Heart left ventricle (tissue), 16 donors: Measurements from ENCODE around the gene CDK19. TPM values are rescaled to one million over a fixed set of nuclear protein-coding genes. Genes with fewer than 3 reads are reported as not detected.

Experiments used
- ATAC-seq, 4 donors: fragments of 200-7000 bp; cut with Tn5 transposase; one replicate each; pipeline ENCODE4 v1.9.1; 2020 to 2022; ENCODE audit warnings: moderate library complexity in 4 of 4, mild to moderate bottlenecking in 3 of 4, moderate number of reproducible peaks in 1 of 4
- DNase-seq, 5 donors: peaks; one replicate each; pipeline ENCODE4 v3.0.0-alpha.2; 2020
- H3K27ac ChIP-seq, 12 donors: fragments of 200-600 bp; sonication (generic) in 4 of 12; one replicate each; pipeline versions ENCODE4 v1.5.0 to v1.8.0; 2016 to 2022; ENCODE audit warnings: mild to moderate bottlenecking in 2 of 12
- H3K27me3 ChIP-seq, 9 donors: fragments of 200-600 bp; sonication (generic) in 2 of 9; one replicate each; pipeline versions ENCODE4 v1.5.1 to v1.8.0; 2016 to 2022; ENCODE audit warnings: mild to moderate bottlenecking in 3 of 9
- H3K36me3 ChIP-seq, 9 donors: fragments of 200-600 bp; sonication (generic) in 2 of 9; one replicate each; pipeline versions ENCODE4 v1.5.0 to v1.8.0; 2018 to 2022; ENCODE audit warnings: mild to moderate bottlenecking in 2 of 9
- H3K4me1 ChIP-seq, 12 donors: fragments of 200-600 bp; sonication (generic) in 4 of 12; one replicate each; pipeline versions ENCODE4 v1.5.0 to v1.8.0; 2016 to 2022; ENCODE audit warnings: mild to moderate bottlenecking in 3 of 12
- H3K4me3 ChIP-seq, 12 donors: fragments of 200-600 bp; sonication (generic) in 4 of 12; one replicate each; pipeline versions ENCODE4 v1.5.0 to v1.8.0; 2017 to 2022; ENCODE audit warnings: mild to moderate bottlenecking in 9 of 12, moderate library complexity in 4 of 12
- H3K9me3 ChIP-seq, 12 donors: fragments of 200-600 bp; sonication (generic) in 4 of 12; one replicate each; pipeline versions ENCODE4 v1.5.0 to v1.8.0; 2016 to 2022; ENCODE audit warnings: mild to moderate bottlenecking in 1 of 12
- POLR2A ChIP-seq, 2 donors: fragments of 450-650 bp; IDR thresholded peaks; one replicate each; pipeline ENCODE4 v1.6.1; 2017; ENCODE audit warnings: antibody characterized with exemption in 2 of 2, mild to moderate bottlenecking in 2 of 2, moderate library complexity in 2 of 2
- WGBS, 4 donors: extraction: QIAGEN DNeasy Blood & Tissue Kit in 2 of 4; methylation state at CpG; one replicate each; pipeline versions ENCODE4 v1.1.5 to v1.1.7; 2013 to 2018; 5-methylcytosine and 5-hydroxymethylcytosine counted together
- intact Hi-C, 10 donors: fragments of 100-400 bp; cut with DNase I; formaldehyde crosslinking; loops; one replicate each; pipeline versions ENCODE4 v1.11.1 to v1.14.2; 2022
- polyA plus RNA-seq, 2 donors: library from polyadenylated mRNA; stranded (reverse); fragments of 200-250 nt; gene quantifications; one replicate each; pipeline ENCODE4 v1.2.3, GENCODE V29; 2013
- total RNA-seq, 9 donors: library from RNA; depleted of rRNA in 2 of 9; stranded (reverse); fragments of >200 nt in 2 of 9; fragmentation: NEBNext Ultra II Directional in 3 of 9; extraction: Animal tissue kit (Norgen Biotek cat#: 25700) in 3 of 9; gene quantifications; one replicate each; pipeline versions ENCODE4 v1.1.0 to v1.2.4, GENCODE V29; 2016 to 2023
- TF ChIP-seq, protein P1 (sequence below), 12 donors: fragments of 200-600 bp; sonication (generic) in 4 of 12; IDR thresholded peaks; one replicate each; pipeline versions ENCODE4 v1.5.0 to v1.8.0; 2018 to 2022; ENCODE audit warnings: antibody characterized with exemption in 12 of 12, mild to moderate bottlenecking in 5 of 12
- donor health status: ischemic (EF 13 %, LVEDD 7.1; RV severe dilation, severe dysfunction).
- donor health status: healthy with polysubstance abuse.
- donor health status: DM: no; HTN: yes; CAD: no.
- donor health status: DM: no; HTN: no; CAD: no.
- donor health status: ischemic (EF 25% LVEDD 6.9; RV normal size, moderate dysfunction).
- donor health status: ischemic (EF 25% LVEDD 5.7; RV mildly dilated, moderate dysfunction).
- donor health status: healthy.
- donor health status: DM: yes; HTN: yes; CAD: no.
- donor health status: ischemic (EF 35%, LVEDD 5.7; RV mildly dilated, moderate dysfunction).
- donor health status: nonischemic (EF 11% LVEDD 7.7; RV severe dilation, severe dysfunction).
- donor health status: DM: yes; HTN: yes; CAD: no.
- donor health status: PGD.
- donor health status: ischemic (EF 29% LVEDD 5.4; RV normal size, mild dysfunction).
- donor health status: nonischemic (EF 23%, LVEDD 6.1; RV moderate dilation, normal function).

CDK19 gene
- total and polyA plus RNA-seq, 11 donors = 3.8 to 16.3 (median 8.3) TPM

DNA sequence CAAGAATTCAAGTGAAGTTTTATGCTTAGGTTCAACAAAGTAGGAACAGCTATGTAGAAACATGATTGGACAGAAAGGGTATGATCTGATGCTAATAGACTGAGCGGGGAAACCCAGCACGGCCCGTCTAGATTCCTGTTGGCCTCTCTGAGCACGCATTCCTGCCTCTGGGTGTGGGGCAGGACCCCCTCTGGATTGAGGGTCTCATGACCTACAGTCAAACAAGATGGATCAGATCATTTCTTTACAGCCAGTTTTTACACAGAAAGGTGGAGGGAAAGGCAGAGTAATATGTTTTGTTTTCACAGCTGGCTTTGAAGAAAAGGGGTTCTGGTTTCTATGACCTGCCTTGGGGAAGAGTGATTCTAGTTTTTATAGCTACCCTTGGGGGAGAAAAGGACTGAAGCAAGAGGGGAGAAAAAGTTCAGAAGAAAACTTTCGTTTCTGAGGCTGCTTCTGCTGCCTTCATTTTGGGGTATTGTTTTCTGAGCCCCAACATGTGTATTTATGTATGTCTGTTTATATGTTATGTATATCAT is 239.3 kb downstream of the CDK19 start:
- H3K27ac ChIP-seq = no peak overlapping the region
- no peaks in the 10 kb centered on the region for H3K9me3 ChIP-seq
- TF ChIP-seq POLR2A (IDR thresholded peaks at IDR 0.05) = no peak
- TF ChIP-seq, protein P1, sequence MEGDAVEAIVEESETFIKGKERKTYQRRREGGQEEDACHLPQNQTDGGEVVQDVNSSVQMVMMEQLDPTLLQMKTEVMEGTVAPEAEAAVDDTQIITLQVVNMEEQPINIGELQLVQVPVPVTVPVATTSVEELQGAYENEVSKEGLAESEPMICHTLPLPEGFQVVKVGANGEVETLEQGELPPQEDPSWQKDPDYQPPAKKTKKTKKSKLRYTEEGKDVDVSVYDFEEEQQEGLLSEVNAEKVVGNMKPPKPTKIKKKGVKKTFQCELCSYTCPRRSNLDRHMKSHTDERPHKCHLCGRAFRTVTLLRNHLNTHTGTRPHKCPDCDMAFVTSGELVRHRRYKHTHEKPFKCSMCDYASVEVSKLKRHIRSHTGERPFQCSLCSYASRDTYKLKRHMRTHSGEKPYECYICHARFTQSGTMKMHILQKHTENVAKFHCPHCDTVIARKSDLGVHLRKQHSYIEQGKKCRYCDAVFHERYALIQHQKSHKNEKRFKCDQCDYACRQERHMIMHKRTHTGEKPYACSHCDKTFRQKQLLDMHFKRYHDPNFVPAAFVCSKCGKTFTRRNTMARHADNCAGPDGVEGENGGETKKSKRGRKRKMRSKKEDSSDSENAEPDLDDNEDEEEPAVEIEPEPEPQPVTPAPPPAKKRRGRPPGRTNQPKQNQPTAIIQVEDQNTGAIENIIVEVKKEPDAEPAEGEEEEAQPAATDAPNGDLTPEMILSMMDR (IDR thresholded peaks at IDR 0.05) = no peak
- 74 to 80% (median 77%) methylated on average over 5 of the region's 5 CpGs for WGBS, 4 donors
- H3K4me3 ChIP-seq = no peak overlapping the region
- H3K4me1 ChIP-seq = no peaks in the 10 kb centered on the region
- intact Hi-C loops = no loop called here
- DNase-seq (no peak), ATAC-seq (no peak)
- H3K36me3 ChIP-seq = no peaks in the 10 kb centered on the region
- H3K27me3 ChIP-seq = no peaks in the 10 kb centered on the region

DNA sequence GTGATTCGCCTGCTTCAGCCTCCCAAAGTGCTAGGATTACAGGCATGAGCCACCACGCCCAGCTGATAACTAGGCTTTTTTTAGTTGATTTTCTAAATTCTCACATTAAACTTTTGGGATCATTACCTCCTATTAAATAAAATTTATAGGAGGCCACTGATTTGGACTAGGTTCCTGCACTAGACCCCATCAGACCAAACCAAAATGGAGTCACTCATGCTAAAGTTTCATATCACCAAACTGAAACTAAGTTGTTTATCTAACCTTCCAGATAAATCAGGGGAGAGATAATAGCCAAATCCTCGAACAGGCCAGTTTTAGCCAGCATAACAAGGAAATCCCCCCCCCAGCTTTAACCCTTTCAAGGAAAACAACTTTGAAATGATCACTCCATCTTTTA is 240.5 kb downstream of the CDK19 start:
- Histone ChIP-seq H3K27ac (no peak overlapping the region), H3K4me1 (no peaks in the 10 kb centered on the region), H3K4me3 (no peak overlapping the region), H3K36me3 (no peaks in the 10 kb centered on the region), H3K27me3 (no peaks in the 10 kb centered on the region), H3K9me3 (no peaks in the 10 kb centered on the region)
- 68 to 79% (median 73%) methylated on average over 3 of the region's 3 CpGs for WGBS, 4 donors
- no peak for ATAC-seq
- no peak for DNase-seq
- intact Hi-C loops = no loop called here
- TF ChIP-seq, protein P1 (IDR thresholded peaks at IDR 0.05) = no peak
- no peak for TF ChIP-seq POLR2A (IDR thresholded peaks at IDR 0.05)

DNA sequence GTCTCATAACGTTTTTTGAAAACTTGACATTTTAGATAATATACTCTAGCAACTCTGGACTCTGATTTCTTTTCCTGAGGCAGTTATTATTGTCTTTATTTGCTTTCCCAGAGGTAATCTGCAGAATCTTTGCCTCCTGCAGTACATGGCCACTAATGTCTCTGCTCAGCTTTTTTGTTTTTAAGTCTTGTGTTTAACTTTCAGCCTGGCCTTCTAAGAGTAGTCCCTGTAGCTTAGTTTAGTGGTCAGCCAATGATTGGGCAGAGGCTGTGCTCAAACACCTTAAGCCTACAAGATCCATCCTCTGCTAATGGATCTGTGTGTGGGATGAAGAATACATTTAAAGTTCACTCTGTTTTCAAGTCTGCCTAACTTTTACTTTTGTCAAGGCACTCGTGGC is 241.7 kb downstream of the CDK19 start:
- ATAC-seq (no peak), DNase-seq (no peak)
- no peak overlapping the region for H3K4me3 ChIP-seq
- H3K27me3 ChIP-seq = no peaks in the 10 kb centered on the region
- intact Hi-C loops = no loop called here
- no peaks in the 10 kb centered on the region for H3K9me3 ChIP-seq
- 58 to 69% (median 63%) methylated on average over 2 of the region's 2 CpGs for whole genome bisulfite sequencing, 4 donors
- TF ChIP-seq POLR2A (IDR thresholded peaks at IDR 0.05) = no peak
- TF ChIP-seq, protein P1 (IDR thresholded peaks at IDR 0.05) = no peak
- H3K27ac ChIP-seq = no peak overlapping the region
- no peaks in the 10 kb centered on the region for H3K4me1 ChIP-seq
- no peaks in the 10 kb centered on the region for H3K36me3 ChIP-seq

DNA sequence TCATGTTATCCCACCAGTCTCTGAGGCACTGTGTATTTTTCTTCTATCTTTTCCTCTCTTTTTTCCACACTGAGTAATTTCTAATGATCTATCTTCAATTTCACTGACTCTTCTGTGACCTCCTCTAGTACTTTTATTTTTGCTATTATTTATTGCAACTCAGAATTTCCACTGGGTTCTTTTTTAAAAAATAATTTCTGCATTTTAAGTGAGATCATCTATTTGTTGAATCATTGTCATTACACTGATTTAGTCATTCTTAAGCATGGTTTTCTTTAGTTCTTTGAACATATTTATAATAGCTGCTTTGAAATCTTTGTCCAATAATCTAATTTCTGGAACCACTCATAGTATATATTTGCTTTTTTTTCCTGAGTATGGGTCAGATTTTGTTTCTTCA is 242.1 kb downstream of the CDK19 start:
- H3K4me3 ChIP-seq = no peak overlapping the region
- no peaks in the 10 kb centered on the region for H3K4me1 ChIP-seq
- no peaks in the 10 kb centered on the region for H3K36me3 ChIP-seq
- H3K27ac ChIP-seq = no peak overlapping the region
- intact Hi-C loops = no loop called here
- no peaks in the 10 kb centered on the region for H3K27me3 ChIP-seq
- no peak for TF ChIP-seq POLR2A (IDR thresholded peaks at IDR 0.05)
- TF ChIP-seq, protein P1 (IDR thresholded peaks at IDR 0.05) = no peak
- no peak for DNase-seq
- no peak for ATAC-seq
- no peaks in the 10 kb centered on the region for H3K9me3 ChIP-seq
